WTC11 (cell line): ENCODE data around the gene LINS1. TPM values are rescaled to one million over a fixed set of nuclear protein-coding genes. Genes with fewer than 3 reads are reported as not detected.

Experiments used
- ATAC-seq: fragments of 200-7000 bp; cut with Tn5 transposase; 2 replicates; pipeline ENCODE4 v1.10.0; 2021; ENCODE audit warnings: mild to moderate bottlenecking, moderate library complexity
- CTCF ChIA-PET: fragments of 300-600 bp; sonication (Branson Sonifier 250); formaldehyde crosslinking; loops from one replicate; lab custom pipeline; 2021; ENCODE audit warnings: antibody characterized with exemption; lab: Charles Lee
- POLR2A ChIA-PET: fragments of 350-600 bp; sonication (Branson Sonifier 250); formaldehyde crosslinking; loops from one replicate; lab custom pipeline; 2021; ENCODE audit warnings: antibody characterized with exemption; lab: Charles Lee
- DNase-seq: peaks from one replicate; pipeline ENCODE4 v3.0.0; 2021; ENCODE audit warnings: low spot score
- H3K27ac Mint-ChIP-seq: 2 replicates; pipeline ENCODE4 v1.8.0; 2021; ENCODE audit warnings: mixed read lengths
- H3K27me3 Mint-ChIP-seq: 2 replicates; pipeline ENCODE4 v1.8.0; 2021; ENCODE audit warnings: low read depth, mild to moderate bottlenecking, moderate library complexity, mixed read lengths
- H3K36me3 Mint-ChIP-seq: 2 replicates; pipeline ENCODE4 v1.8.0; 2021; ENCODE audit warnings: mixed read lengths
- H3K4me1 Mint-ChIP-seq: 2 replicates; pipeline ENCODE4 v1.8.0; 2022; ENCODE audit warnings: mixed read lengths
- H3K4me3 Mint-ChIP-seq: 2 replicates; pipeline ENCODE4 v1.8.0; 2021; ENCODE audit warnings: mild to moderate bottlenecking, moderate library complexity, mixed read lengths
- H3K9me3 Mint-ChIP-seq: 2 replicates; pipeline ENCODE4 v1.8.0; 2021; ENCODE audit warnings: mixed read lengths
- ATF1 ChIP-seq: sonication (generic); formaldehyde crosslinking; IDR thresholded peaks from 2 replicates; pipeline ENCODE4 v1.8.1; 2023; ENCODE audit warnings: mild to moderate bottlenecking, moderate library complexity, missing genetic modification reagents
- CBFB ChIP-seq: sonication (generic); formaldehyde crosslinking; IDR thresholded peaks from 2 replicates; pipeline ENCODE4 v1.8.1; 2022; ENCODE audit warnings: mild to moderate bottlenecking, low read depth, missing genetic modification reagents
- ELF4 ChIP-seq: sonication (generic); formaldehyde crosslinking; IDR thresholded peaks from 2 replicates; pipeline ENCODE4 v1.8.1; 2022; ENCODE audit warnings: low read depth, mild to moderate bottlenecking, moderate library complexity, missing genetic modification reagents
- ESRRA ChIP-seq: sonication (generic); formaldehyde crosslinking; IDR thresholded peaks from 2 replicates; pipeline ENCODE4 v1.8.1; 2022; ENCODE audit warnings: mild to moderate bottlenecking, missing genetic modification reagents, borderline replicate concordance
- FOXK1 ChIP-seq: sonication (generic); formaldehyde crosslinking; IDR thresholded peaks from 2 replicates; pipeline ENCODE4 v1.8.0; 2022; ENCODE audit warnings: mild to moderate bottlenecking, moderate library complexity, missing genetic modification reagents
- NR1H2 ChIP-seq: sonication (generic); formaldehyde crosslinking; IDR thresholded peaks from 2 replicates; pipeline ENCODE4 v1.9.0; 2021; ENCODE audit warnings: mild to moderate bottlenecking, moderate library complexity, missing genetic modification reagents
- TEAD1 ChIP-seq: sonication (generic); formaldehyde crosslinking; IDR thresholded peaks from 2 replicates; pipeline ENCODE4 v1.8.0; 2022; ENCODE audit warnings: mild to moderate bottlenecking, missing genetic modification reagents
- TP53 ChIP-seq: sonication (generic); formaldehyde crosslinking; IDR thresholded peaks from 2 replicates; pipeline ENCODE4 v1.8.1; 2023; ENCODE audit warnings: mild to moderate bottlenecking, missing genetic modification reagents
- USF1 ChIP-seq: sonication (generic); formaldehyde crosslinking; IDR thresholded peaks from 2 replicates; pipeline ENCODE4 v1.8.0; 2022; ENCODE audit warnings: mild to moderate bottlenecking, missing genetic modification reagents
- ZBTB21 ChIP-seq: sonication (generic); formaldehyde crosslinking; IDR thresholded peaks from 2 replicates; pipeline ENCODE4 v1.8.1; 2023; ENCODE audit warnings: mild to moderate bottlenecking, missing genetic modification reagents, borderline replicate concordance
- ZBTB43 ChIP-seq: sonication (generic); formaldehyde crosslinking; IDR thresholded peaks from 2 replicates; pipeline ENCODE4 v1.8.1; 2023; ENCODE audit warnings: mild to moderate bottlenecking, missing genetic modification reagents
- ZNF396 ChIP-seq: fragments of 250-450 bp; sonication (Bioruptor Pico); IDR thresholded peaks from 2 replicates; pipeline ENCODE4 v1.8.0; 2021; ENCODE audit warnings: mild to moderate bottlenecking, moderate library complexity, borderline replicate concordance
- total RNA-seq: library from RNA; stranded (reverse); gene quantifications from 3 replicates; pipeline ENCODE4 v1.2.3, GENCODE V29; 2021
- TF ChIP-seq, protein P1 (sequence below): sonication (generic); formaldehyde crosslinking; conservative IDR thresholded peaks from 2 replicates; pipeline ENCODE4 v1.8.1; 2023; ENCODE audit warnings: mild to moderate bottlenecking, low read depth, missing genetic modification reagents, moderate library complexity
- TF ChIP-seq, protein P2 (sequence below): sonication (generic); formaldehyde crosslinking; IDR thresholded peaks from 2 replicates; pipeline ENCODE4 v1.8.0; 2022; ENCODE audit warnings: missing genetic modification reagents
- TF ChIP-seq, protein P3 (sequence below): fragments of 250-450 bp; sonication (Bioruptor Pico); conservative IDR thresholded peaks from 2 replicates; pipeline ENCODE4 v1.9.0; 2021; ENCODE audit warnings: mild to moderate bottlenecking

The LINS1 gene
- total RNA-seq, 1 experiment from 2014 or later = 10.4 TPM

GRCh38 chr15:100623301-100623700 lies 21.3 kb upstream of the LINS1 start (continued):
- TF ChIP-seq USF1 (CRISPR knock-in tag) = no peak

GRCh38 chr15:100616700-100617099 lies 14.7 kb upstream of the LINS1 start:
- Mint-ChIP-seq H3K9me3 (no peaks in the 10 kb centered on the region), H3K27ac (no peak overlapping the region), H3K36me3 (peaks cover 15% of the 10 kb centered on the region), H3K27me3 (no peaks in the 10 kb centered on the region), H3K4me3 (no peak overlapping the region), H3K4me1 (no peaks in the 10 kb centered on the region)
- DNase-seq (no peak), ATAC-seq (no peak)
- CTCF ChIA-PET = no interaction called here
- POLR2A ChIA-PET = no interaction called here
- no peak for TF ChIP-seq ELF4 (CRISPR knock-in tag)
- TF ChIP-seq, protein P1, sequence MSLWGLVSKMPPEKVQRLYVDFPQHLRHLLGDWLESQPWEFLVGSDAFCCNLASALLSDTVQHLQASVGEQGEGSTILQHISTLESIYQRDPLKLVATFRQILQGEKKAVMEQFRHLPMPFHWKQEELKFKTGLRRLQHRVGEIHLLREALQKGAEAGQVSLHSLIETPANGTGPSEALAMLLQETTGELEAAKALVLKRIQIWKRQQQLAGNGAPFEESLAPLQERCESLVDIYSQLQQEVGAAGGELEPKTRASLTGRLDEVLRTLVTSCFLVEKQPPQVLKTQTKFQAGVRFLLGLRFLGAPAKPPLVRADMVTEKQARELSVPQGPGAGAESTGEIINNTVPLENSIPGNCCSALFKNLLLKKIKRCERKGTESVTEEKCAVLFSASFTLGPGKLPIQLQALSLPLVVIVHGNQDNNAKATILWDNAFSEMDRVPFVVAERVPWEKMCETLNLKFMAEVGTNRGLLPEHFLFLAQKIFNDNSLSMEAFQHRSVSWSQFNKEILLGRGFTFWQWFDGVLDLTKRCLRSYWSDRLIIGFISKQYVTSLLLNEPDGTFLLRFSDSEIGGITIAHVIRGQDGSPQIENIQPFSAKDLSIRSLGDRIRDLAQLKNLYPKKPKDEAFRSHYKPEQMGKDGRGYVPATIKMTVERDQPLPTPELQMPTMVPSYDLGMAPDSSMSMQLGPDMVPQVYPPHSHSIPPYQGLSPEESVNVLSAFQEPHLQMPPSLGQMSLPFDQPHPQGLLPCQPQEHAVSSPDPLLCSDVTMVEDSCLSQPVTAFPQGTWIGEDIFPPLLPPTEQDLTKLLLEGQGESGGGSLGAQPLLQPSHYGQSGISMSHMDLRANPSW (CRISPR knock-in tag) = no peak
- no peak for TF ChIP-seq CBFB (CRISPR knock-in tag)
- TF ChIP-seq, protein P2, sequence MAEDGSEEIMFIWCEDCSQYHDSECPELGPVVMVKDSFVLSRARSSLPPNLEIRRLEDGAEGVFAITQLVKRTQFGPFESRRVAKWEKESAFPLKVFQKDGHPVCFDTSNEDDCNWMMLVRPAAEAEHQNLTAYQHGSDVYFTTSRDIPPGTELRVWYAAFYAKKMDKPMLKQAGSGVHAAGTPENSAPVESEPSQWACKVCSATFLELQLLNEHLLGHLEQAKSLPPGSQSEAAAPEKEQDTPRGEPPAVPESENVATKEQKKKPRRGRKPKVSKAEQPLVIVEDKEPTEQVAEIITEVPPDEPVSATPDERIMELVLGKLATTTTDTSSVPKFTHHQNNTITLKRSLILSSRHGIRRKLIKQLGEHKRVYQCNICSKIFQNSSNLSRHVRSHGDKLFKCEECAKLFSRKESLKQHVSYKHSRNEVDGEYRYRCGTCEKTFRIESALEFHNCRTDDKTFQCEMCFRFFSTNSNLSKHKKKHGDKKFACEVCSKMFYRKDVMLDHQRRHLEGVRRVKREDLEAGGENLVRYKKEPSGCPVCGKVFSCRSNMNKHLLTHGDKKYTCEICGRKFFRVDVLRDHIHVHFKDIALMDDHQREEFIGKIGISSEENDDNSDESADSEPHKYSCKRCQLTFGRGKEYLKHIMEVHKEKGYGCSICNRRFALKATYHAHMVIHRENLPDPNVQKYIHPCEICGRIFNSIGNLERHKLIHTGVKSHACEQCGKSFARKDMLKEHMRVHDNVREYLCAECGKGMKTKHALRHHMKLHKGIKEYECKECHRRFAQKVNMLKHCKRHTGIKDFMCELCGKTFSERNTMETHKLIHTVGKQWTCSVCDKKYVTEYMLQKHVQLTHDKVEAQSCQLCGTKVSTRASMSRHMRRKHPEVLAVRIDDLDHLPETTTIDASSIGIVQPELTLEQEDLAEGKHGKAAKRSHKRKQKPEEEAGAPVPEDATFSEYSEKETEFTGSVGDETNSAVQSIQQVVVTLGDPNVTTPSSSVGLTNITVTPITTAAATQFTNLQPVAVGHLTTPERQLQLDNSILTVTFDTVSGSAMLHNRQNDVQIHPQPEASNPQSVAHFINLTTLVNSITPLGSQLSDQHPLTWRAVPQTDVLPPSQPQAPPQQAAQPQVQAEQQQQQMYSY (CRISPR knock-in tag) = no peak
- no peak for TF ChIP-seq ZNF396
- TF ChIP-seq NR1H2 = no peak
- TF ChIP-seq FOXK1 (CRISPR knock-in tag) = no peak
- TF ChIP-seq ESRRA (CRISPR knock-in tag) = no peak
- no peak for TF ChIP-seq TP53 (CRISPR knock-in tag)

DNA sequence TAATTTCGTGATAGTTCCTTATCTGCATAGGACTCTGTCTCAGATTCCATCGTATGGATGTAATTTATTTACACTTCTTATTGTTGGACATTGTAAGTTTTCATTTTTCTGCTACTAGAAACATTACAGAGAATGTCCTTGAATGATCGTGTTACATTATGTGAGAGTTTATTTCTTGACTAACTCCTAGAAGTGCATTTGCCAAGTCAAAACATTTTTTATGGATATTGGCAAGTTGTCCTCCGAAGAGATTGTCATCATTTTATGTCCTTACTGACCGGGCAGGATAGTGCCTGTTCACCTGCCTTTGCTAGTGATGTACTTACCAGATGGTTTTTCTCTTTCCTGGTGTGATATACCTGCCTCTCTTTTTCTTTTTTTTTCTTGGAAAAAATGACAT lies 13.8 kb upstream of the LINS1 start:
- no peaks in the 10 kb centered on the region for H3K27me3 Mint-ChIP-seq
- peaks cover 18% of the 10 kb centered on the region for H3K36me3 Mint-ChIP-seq
- no peak overlapping the region for H3K27ac Mint-ChIP-seq
- POLR2A ChIA-PET = no interaction called here
- H3K4me1 Mint-ChIP-seq = no peaks in the 10 kb centered on the region
- CTCF ChIA-PET = interaction anchor here (0.9 kb wide), 1 partner anchor 266 kb away, joined by 3 read pairs; no protein-coding TSS in a partner anchor
- no peaks in the 10 kb centered on the region for H3K9me3 Mint-ChIP-seq
- H3K4me3 Mint-ChIP-seq = no peak overlapping the region
- ATAC-seq (no peak), DNase-seq (no peak)
- TF ChIP-seq ZBTB43 = no peak
- no peak for TF ChIP-seq ATF1 (CRISPR knock-in tag)
- TF ChIP-seq, protein P2 (CRISPR knock-in tag) = no peak
- TF ChIP-seq, protein P3, sequence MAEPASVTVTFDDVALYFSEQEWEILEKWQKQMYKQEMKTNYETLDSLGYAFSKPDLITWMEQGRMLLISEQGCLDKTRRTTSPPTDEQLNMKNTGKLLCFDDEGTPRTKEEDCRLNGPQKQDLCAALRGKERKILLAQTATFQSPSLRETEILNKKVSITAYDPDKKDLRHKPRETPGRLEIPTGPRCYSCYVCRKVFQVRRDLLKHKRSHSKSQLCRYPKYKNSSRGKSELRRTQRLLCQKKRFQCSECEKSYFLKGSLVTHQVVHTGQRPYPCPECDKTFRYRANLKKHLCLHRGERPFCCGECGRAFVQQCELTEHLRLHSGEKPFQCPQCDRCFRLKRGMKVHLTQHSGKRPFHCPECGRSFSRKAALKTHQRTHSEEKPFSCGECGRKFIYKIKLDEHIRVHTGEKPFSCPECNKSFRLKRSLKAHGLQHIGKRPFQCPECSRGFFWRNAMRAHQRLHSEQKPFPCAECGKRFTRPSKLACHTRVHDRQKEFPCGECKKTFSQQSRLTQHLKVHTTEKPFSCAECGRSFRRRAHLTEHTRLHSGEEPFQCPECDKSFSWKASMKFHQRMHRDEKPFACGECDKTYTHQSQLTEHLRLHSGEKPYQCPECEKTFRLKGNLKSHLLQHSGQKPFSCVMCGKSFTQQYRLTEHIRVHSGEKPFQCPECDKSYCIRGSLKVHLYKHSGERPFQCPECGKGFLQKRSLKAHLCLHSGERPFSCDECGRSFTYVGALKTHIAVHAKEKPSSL (CRISPR knock-in tag) = no peak
- TF ChIP-seq ZBTB21 (CRISPR knock-in tag) = no peak
- TF ChIP-seq TEAD1 (CRISPR knock-in tag) = no peak
